Loucy (cell line): ENCODE measurements around the gene FHIT.

Source experiments
- H2AFZ ChIP-seq: fragments of 200-600 bp; sonication (generic); 2 replicates; pipeline ENCODE4 v1.6.0; 2016; ENCODE audit warnings: antibody characterized with exemption, mild to moderate bottlenecking, low read length, moderate library complexity
- H3F3A ChIP-seq: fragments of 200-600 bp; 2 replicates; pipeline ENCODE4 v1.6.0; 2016; ENCODE audit warnings: antibody characterized with exemption, low read depth, mild to moderate bottlenecking
- H3K27me3 ChIP-seq: fragments of 200-600 bp; sonication (generic); 2 replicates; pipeline ENCODE4 v1.6.1; 2014; ENCODE audit warnings: low read length, mild to moderate bottlenecking; ENCODE audit not compliant: insufficient read depth, poor library complexity, severe bottlenecking
- H3K36me3 ChIP-seq: fragments of 200-600 bp; sonication (generic); 2 replicates; pipeline ENCODE4 v1.6.1; 2016; ENCODE audit warnings: low read length; ENCODE audit not compliant: insufficient read depth
- H3K4me1 ChIP-seq: fragments of 200-600 bp; sonication (generic); 2 replicates; pipeline ENCODE4 v1.5.1; 2014; ENCODE audit warnings: low read length, mild to moderate bottlenecking; ENCODE audit not compliant: insufficient read depth, poor library complexity, severe bottlenecking
- H3K4me2 ChIP-seq: fragments of 200-600 bp; sonication (generic); 2 replicates; pipeline ENCODE4 v1.6.0; 2014; ENCODE audit warnings: antibody characterized with exemption, low read length, low read depth, mild to moderate bottlenecking; ENCODE audit not compliant: poor library complexity, severe bottlenecking
- H3K4me3 ChIP-seq: fragments of 200-600 bp; sonication (generic); 2 replicates; pipeline ENCODE4 v1.5.1; 2014; ENCODE audit warnings: low read length, mild to moderate bottlenecking, mixed read lengths; ENCODE audit not compliant: poor library complexity, severe bottlenecking
- H3K79me2 ChIP-seq: fragments of 200-600 bp; sonication (generic); 2 replicates; pipeline ENCODE4 v1.6.1; 2014; ENCODE audit warnings: low read length; ENCODE audit not compliant: insufficient read depth
- H3K9ac ChIP-seq: fragments of 200-600 bp; sonication (generic); 2 replicates; pipeline ENCODE4 v1.6.0; 2014; ENCODE audit warnings: mild to moderate bottlenecking, low read depth, low read length, moderate library complexity; ENCODE audit not compliant: poor library complexity, severe bottlenecking
- H3K9me2 ChIP-seq: fragments of 200-600 bp; sonication (generic); replicated peaks from 2 replicates; pipeline ENCODE4 v1.6.1; 2016; ENCODE audit warnings: low read depth, low read length, mixed read lengths
- H3K9me3 ChIP-seq: fragments of 200-600 bp; sonication (generic); 2 replicates; pipeline ENCODE4 v1.6.1; 2014; ENCODE audit warnings: mild to moderate bottlenecking, antibody characterized with exemption, low read length, low read depth; ENCODE audit not compliant: insufficient read depth
- H4K20me1 ChIP-seq: fragments of 200-600 bp; sonication (generic); 2 replicates; pipeline ENCODE4 v1.6.0; 2014; ENCODE audit warnings: antibody characterized with exemption, low read length, mild to moderate bottlenecking; ENCODE audit not compliant: insufficient read depth, poor library complexity, severe bottlenecking
- CTCF ChIP-seq: fragments of 200-600 bp; sonication (generic); conservative IDR thresholded peaks from 2 replicates; pipeline ENCODE4 v1.5.1; 2014; ENCODE audit warnings: mild to moderate bottlenecking, antibody characterized with exemption, low read length
- EZH2phosphoT487 ChIP-seq: fragments of 200-600 bp; IDR thresholded peaks from 2 replicates; pipeline ENCODE4 v1.6.1; 2018; ENCODE audit warnings: antibody characterized with exemption, mild to moderate bottlenecking, moderate library complexity, borderline replicate concordance

The FHIT gene

GRCh38 chr3:60884005-60884404, 367.2 kb downstream of the FHIT start:
- no peaks in the 10 kb centered on the region for H3K27me3 ChIP-seq
- H3K79me2 ChIP-seq, result no peaks in the 10 kb centered on the region
- no peaks in the 10 kb centered on the region for H3K36me3 ChIP-seq
- H3K9me3 ChIP-seq, result peaks cover 10% of the 10 kb centered on the region; the same call in 1 of the 2 replicates
- TF ChIP-seq CTCF (no peak), EZH2phosphoT487 (no peak)
- no peaks in the 10 kb centered on the region for H4K20me1 ChIP-seq
- no peak overlapping the region for H3K4me3 ChIP-seq
- no peaks in the 10 kb centered on the region for H3F3A ChIP-seq
- no peaks in the 10 kb centered on the region for H3K4me1 ChIP-seq
- H3K4me2 ChIP-seq, result no peak overlapping the region
- no peak overlapping the region for H2AFZ ChIP-seq
- no peak overlapping the region for H3K9ac ChIP-seq
- H3K9me2 ChIP-seq, result no peaks in the 10 kb centered on the region

GRCh38 chr3:60877188-60877587, 374.1 kb downstream of the FHIT start:
- no peak overlapping the region for H2AFZ ChIP-seq
- TF ChIP-seq CTCF, result no peak
- no peak for TF ChIP-seq EZH2phosphoT487

GRCh38 chr3:60870396-60870795, 380.9 kb downstream of the FHIT start:
- Histone ChIP-seq H3F3A (no peaks in the 10 kb centered on the region), H3K9me3 (no peaks in the 10 kb centered on the region), H3K27me3 (no peaks in the 10 kb centered on the region), H3K9ac (no peak overlapping the region), H2AFZ (no peak overlapping the region), H3K4me1 (no peaks in the 10 kb centered on the region), H3K9me2 (no peaks in the 10 kb centered on the region), H3K36me3 (no peaks in the 10 kb centered on the region), H4K20me1 (no peaks in the 10 kb centered on the region), H3K79me2 (no peaks in the 10 kb centered on the region), H3K4me2 (no peak overlapping the region), H3K4me3 (no peak overlapping the region)
- no peak for TF ChIP-seq EZH2phosphoT487
- TF ChIP-seq CTCF, result no peak

More at GRCh38 chr3:60877188-60877587, 374.1 kb downstream of the FHIT start:
- H3K27me3 ChIP-seq, result no peaks in the 10 kb centered on the region
- no peaks in the 10 kb centered on the region for H4K20me1 ChIP-seq
- H3K79me2 ChIP-seq, result no peaks in the 10 kb centered on the region
- no peaks in the 10 kb centered on the region for H3K9me2 ChIP-seq
- H3F3A ChIP-seq, result no peaks in the 10 kb centered on the region
- H3K9me3 ChIP-seq, result peaks cover 5% of the 10 kb centered on the region; the same call in 1 of the 2 replicates
- H3K36me3 ChIP-seq, result no peaks in the 10 kb centered on the region
- no peak overlapping the region for H3K9ac ChIP-seq
- H3K4me1 ChIP-seq, result no peaks in the 10 kb centered on the region
- H3K4me3 ChIP-seq, result no peak overlapping the region
- no peak overlapping the region for H3K4me2 ChIP-seq
